ENCODE data around the gene FHIT.

GRCh38 chr3:60651799-60652198 is 599.5 kb downstream of the FHIT start:
- TF ChIP-seq POLR2A (IDR thresholded peaks at IDR 0.05; ENCODE audit: low read depth, low read length) (no peak), POLR2AphosphoS5 (IDR thresholded peaks at IDR 0.05; ENCODE audit: low read depth, low read length) (no peak)

Measured in GM12892 (cell line).